ENCODE measurements around the gene FHOD3. TPM values are rescaled to one million over a fixed set of nuclear protein-coding genes. Genes with fewer than 3 reads are reported as not detected.

Gene FHOD3
- total and polyA plus RNA-seq, 2 of the 8 experiments (the other 6 are each of a cell fraction or from before 2014, with no cell fraction given), result 9.7 to 10.5 TPM

DNA sequence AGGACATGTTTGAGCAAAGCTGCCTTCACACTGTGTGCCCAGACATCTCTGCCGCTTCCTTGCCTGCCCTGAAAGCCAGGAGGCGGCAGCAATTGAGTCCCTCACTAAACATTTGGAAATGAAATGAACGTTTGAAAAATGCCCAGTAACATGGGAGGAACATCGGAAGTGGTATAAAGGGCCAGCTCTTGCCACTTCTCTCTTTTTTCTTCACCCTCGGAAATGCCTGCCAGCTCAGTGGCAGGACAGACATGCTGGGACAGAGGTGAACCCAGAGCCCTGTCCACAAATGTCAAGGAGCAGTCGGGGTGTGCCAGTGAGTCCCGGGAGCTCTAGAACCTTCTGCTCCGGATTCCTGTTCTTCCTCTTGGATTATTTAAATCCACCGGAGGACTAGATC lies 485.2 kb downstream of the FHOD3 start:
- H2BK15ac ChIP-seq (ENCODE audit: low read length), result no peak overlapping the region
- DNase-seq (ENCODE audit: low read depth in 1 of 2, low spot score in 2 of 2) (no peak), FAIRE-seq (no peak)
- CTCF ChIA-PET (ENCODE audit: partially characterized antibody), result interaction anchor here (0.5 to 1.4 kb wide), 3 partner anchors 9 to 95 kb away, joined by 3 to 4 read pairs (median 3); no protein-coding TSS in a partner anchor
- H4K5ac ChIP-seq (ENCODE audit: insufficient read length, low read depth, low read length), result no peak overlapping the region
- H2BK120ac ChIP-seq (replicated peaks; ENCODE audit: low read depth, low read length), result no peak overlapping the region
- H3K4me1 ChIP-seq (replicated peaks in 1 of 4; ENCODE audit: control insufficient read depth in 3 of 4, insufficient read depth in 4 of 4, low read length in 3 of 4), result no peaks in the 10 kb centered on the region
- no peak overlapping the region for H3K4me3 ChIP-seq (ENCODE audit: extremely low read depth in 1 of 4, insufficient read depth in 2 of 4, low read depth in 3 of 4, low read length in 4 of 4)
- no peak overlapping the region for H2BK12ac ChIP-seq (ENCODE audit: low read depth, low read length)
- no peak overlapping the region for H3K18ac ChIP-seq (ENCODE audit: extremely low read depth, low read length)
- 81% methylated on average over 9 of the region's 9 CpGs; no CpG with 5 or more reads in 1 of the 2 experiments for WGBS, 2 experiments (ENCODE audit: extremely low coverage in 1 of 2, insufficient coverage in 1 of 2, insufficient read length in 1 of 2, insufficient replicate concordance in 2 of 2, low coverage in 1 of 2, low lambda C conversion rate in 2 of 2, missing lambda C conversion rate in 1 of 2)
- H3K23ac ChIP-seq (ENCODE audit: insufficient read length), result no peak overlapping the region
- H3K4ac ChIP-seq (replicated peaks; ENCODE audit: insufficient read length, low read depth, low read length), result no peak overlapping the region
- no peak overlapping the region for H2BK5ac ChIP-seq (ENCODE audit: low read depth, low read length)
- no peak overlapping the region for H4K91ac ChIP-seq (replicated peaks; ENCODE audit: insufficient read length, low read length)
- H2AFZ ChIP-seq (ENCODE audit: low read length), result no peak overlapping the region
- no peak overlapping the region for H2BK20ac ChIP-seq (ENCODE audit: low read length)
- no peaks in the 10 kb centered on the region for H3K27me3 ChIP-seq (replicated peaks in 1 of 4; ENCODE audit: control insufficient read depth in 3 of 4, extremely low read depth in 1 of 4, insufficient read depth in 3 of 4, low read length in 3 of 4)
- no peak overlapping the region for H3K56ac ChIP-seq (replicated peaks; ENCODE audit: insufficient read length, low read depth, low read length)
- no peak overlapping the region for H4K8ac ChIP-seq (ENCODE audit: extremely low read depth, insufficient read depth, low read length)
- H3K23me2 ChIP-seq (ENCODE audit: low read depth, low read length), result no peaks in the 10 kb centered on the region
- no peaks in the 10 kb centered on the region for H3K79me1 ChIP-seq (ENCODE audit: low read depth, low read length)
- H2AK5ac ChIP-seq (ENCODE audit: low read depth, low read length), result no peak overlapping the region
- no peaks in the 10 kb centered on the region for H4K20me1 ChIP-seq (replicated peaks in 1 of 2; ENCODE audit: control insufficient read depth in 1 of 2, insufficient read depth in 2 of 2, low read length in 2 of 2)
- H3K27ac ChIP-seq (ENCODE audit: low read depth, low read length), result no peak overlapping the region
- H3K36me3 ChIP-seq (ENCODE audit: control insufficient read depth in 2 of 4, insufficient read depth in 4 of 4, low read length in 3 of 4), result peaks cover 0 to 2% (median 0%) of the 10 kb centered on the region in 4 experiments; a peak in 2 of 8 replicates
- no peaks in the 10 kb centered on the region for H3K79me2 ChIP-seq (ENCODE audit: control insufficient read depth in 1 of 2, insufficient read depth in 2 of 2, low read length in 2 of 2)
- H3K9ac ChIP-seq (replicated peaks in 1 of 4; ENCODE audit: extremely low read depth in 1 of 4, low read depth in 3 of 4, low read length in 3 of 4), result no peak overlapping the region
- H3K9me3 ChIP-seq (ENCODE audit: insufficient read depth in 2 of 2, low read depth in 1 of 2, low read length in 1 of 2), result no peaks in the 10 kb centered on the region
- POLR2A ChIA-PET (ENCODE audit: partially characterized antibody), result interaction anchor here (2.2 kb wide), 1 partner anchor 18 kb away, joined by 4 read pairs; no protein-coding TSS in a partner anchor
- H3K14ac ChIP-seq (ENCODE audit: insufficient read length), result no peak overlapping the region
- H3K4me2 ChIP-seq (ENCODE audit: insufficient read depth in 1 of 2, low read depth in 2 of 2, low read length in 2 of 2), result no peak overlapping the region
- no peak for TF ChIP-seq GABPA (IDR thresholded peaks at IDR 0.05; ENCODE audit: borderline replicate concordance, insufficient read depth, low read length)
